HCT116 (cell line): ENCODE data around the gene ARHGAP18.

Source experiments
- CTCF ChIP-seq, 3 experiments: fragments of 200-600 bp in 1 of 3; sonication (generic) in 1 of 3; IDR thresholded peaks in 2 of 3; conservative IDR thresholded peaks in 1 of 3; 2 replicates each; pipeline ENCODE4 v1.5.1; 2012 to 2017; ENCODE audit warnings: low read depth in 2 of 3, low read length in 2 of 3, antibody characterized with exemption in 1 of 3, borderline replicate concordance in 1 of 3, control low read depth in 1 of 3, mild to moderate bottlenecking in 1 of 3, mixed read lengths in 1 of 3, mixed run types in 1 of 3, moderate library complexity in 1 of 3; ENCODE audit not compliant: insufficient read depth in 1 of 3
- POLR2AphosphoS5 ChIP-seq: IDR thresholded peaks from 2 replicates; pipeline ENCODE4 v1.6.1; 2011; ENCODE audit warnings: mild to moderate bottlenecking, low read depth, low read length, moderate library complexity
- SIN3A ChIP-seq: IDR thresholded peaks from 2 replicates; pipeline ENCODE4 v1.6.1; 2012; ENCODE audit warnings: low read depth

GRCh38 chr6:129726650-129727049 lies 16.7 kb upstream of the ARHGAP18 start:
- TF ChIP-seq POLR2AphosphoS5 (no peak), SIN3A (no peak), CTCF (IDR thresholded peaks at IDR 0.05 in 2 of 3, conservative IDR thresholded peaks at IDR 0.05 in 1 of 3; ENCODE audit: borderline replicate concordance in 1 of 3, insufficient read depth in 1 of 3, low read depth in 2 of 3, low read length in 2 of 3) (no peak)
